ENCODE data around the gene TNFRSF13B.

The TNFRSF13B gene

DNA sequence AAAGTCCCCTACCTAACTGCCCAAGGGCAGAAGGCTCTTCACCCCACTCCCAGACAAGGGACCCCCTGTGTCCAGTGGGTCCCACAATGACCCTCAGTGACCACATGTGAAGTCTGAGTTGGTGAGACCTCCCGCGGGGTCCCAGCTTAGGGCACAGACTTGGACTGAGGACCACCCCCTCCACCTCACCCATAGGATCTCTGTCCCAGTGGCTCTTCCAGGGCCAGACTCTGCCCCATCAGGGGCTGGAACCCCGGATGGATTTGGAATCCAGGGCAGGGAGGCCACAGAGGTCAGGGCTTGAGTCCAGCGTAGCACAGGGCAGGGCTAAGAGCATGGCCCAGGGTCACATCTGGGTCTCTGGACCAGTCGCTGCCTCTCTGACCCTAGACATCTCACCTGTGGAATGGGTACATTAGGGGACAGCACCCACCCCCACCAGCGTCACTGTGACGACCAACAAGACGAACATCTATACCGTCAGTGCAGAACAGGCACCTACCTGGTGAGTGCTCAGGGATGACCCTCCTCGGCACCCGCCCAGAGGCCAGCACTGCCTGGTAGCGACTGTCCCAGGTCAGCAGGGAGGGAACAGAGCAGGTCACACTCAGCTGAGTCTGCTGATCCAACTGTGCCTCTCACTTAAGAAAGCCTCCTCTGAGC, 37.7 kb downstream of the TNFRSF13B start:
- Mint-ChIP-seq H3K27ac (no peak overlapping the region), H3K36me3 (ENCODE audit: low read depth) (no peaks in the 10 kb centered on the region), H3K4me1 (peaks cover 30% of the 10 kb centered on the region), H3K4me3 (no peak overlapping the region), H3K9me3 (no peaks in the 10 kb centered on the region), H3K27me3 (ENCODE audit: low read depth, poor library complexity) (peaks cover 17% of the 10 kb centered on the region)
- no peak for DNase-seq
- TF ChIP-seq, protein P1, sequence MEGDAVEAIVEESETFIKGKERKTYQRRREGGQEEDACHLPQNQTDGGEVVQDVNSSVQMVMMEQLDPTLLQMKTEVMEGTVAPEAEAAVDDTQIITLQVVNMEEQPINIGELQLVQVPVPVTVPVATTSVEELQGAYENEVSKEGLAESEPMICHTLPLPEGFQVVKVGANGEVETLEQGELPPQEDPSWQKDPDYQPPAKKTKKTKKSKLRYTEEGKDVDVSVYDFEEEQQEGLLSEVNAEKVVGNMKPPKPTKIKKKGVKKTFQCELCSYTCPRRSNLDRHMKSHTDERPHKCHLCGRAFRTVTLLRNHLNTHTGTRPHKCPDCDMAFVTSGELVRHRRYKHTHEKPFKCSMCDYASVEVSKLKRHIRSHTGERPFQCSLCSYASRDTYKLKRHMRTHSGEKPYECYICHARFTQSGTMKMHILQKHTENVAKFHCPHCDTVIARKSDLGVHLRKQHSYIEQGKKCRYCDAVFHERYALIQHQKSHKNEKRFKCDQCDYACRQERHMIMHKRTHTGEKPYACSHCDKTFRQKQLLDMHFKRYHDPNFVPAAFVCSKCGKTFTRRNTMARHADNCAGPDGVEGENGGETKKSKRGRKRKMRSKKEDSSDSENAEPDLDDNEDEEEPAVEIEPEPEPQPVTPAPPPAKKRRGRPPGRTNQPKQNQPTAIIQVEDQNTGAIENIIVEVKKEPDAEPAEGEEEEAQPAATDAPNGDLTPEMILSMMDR (IDR thresholded peaks at IDR 0.05) = no peak

DNA sequence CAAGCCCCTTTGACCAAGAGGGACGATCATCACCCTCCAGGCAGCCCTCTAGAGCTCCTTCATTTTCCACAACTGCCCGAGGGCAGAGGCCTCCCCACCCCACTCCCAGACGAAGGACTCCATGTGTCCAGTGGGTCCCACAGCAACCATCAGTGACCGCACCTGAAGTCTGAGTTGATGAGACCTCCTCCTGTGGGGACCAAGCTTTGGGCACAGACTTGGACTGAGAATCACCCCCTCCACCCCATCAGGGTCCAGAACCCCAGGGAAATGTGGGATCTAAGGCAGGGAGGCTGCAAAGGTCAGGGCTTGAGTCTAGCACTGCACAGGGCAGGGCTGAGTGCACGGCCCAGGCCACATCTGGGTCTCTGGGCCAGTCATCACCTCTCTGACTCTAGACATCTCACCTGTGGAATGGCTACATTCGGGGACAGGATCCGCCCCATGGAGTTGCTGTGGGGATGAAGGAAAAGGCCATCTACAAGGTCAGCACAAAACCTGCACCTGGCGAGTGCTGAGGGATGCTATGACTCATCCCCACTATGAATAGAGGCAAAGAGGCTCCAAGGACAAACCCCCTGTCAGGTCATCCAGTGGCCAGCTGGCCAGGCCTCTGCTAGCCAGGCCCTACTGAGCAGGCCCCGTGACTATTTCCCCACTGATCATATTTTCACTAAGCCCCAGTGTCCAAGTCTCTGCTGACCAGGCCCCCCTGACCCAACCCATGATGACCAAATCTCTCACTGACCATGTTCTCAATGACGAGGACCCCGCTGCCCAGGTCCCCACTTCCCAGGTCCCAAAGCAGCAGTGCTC, 38.4 kb downstream of the TNFRSF13B start:
- peaks cover 18% of the 10 kb centered on the region for H3K27me3 Mint-ChIP-seq (ENCODE audit: low read depth, poor library complexity)
- H3K4me1 Mint-ChIP-seq = peaks cover 23% of the 10 kb centered on the region
- H3K36me3 Mint-ChIP-seq (ENCODE audit: low read depth) = no peaks in the 10 kb centered on the region
- H3K9me3 Mint-ChIP-seq = no peaks in the 10 kb centered on the region
- no peak for DNase-seq
- no peak overlapping the region for H3K27ac Mint-ChIP-seq
- H3K4me3 Mint-ChIP-seq = no peak overlapping the region
- TF ChIP-seq, protein P1 (IDR thresholded peaks at IDR 0.05) = no peak

DNA sequence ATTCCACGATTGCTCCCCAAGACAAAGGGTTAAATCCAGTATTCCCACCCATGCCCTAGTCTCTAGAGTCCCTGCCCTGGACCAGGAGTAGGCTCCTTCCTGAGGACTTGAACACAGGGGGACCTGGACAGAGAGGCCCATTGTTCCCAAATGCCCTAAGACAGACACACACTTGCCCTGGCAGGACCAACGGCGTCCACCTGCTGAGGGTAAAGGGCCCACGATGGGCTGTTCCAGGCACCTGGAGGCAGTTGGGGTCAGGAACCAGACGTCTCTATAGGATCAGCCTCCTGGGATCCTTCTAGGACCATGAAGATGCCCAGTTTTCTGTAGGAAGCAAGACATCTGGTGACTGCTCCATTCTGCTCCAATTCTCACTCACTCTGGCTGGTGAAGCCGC, 39.3 kb downstream of the TNFRSF13B start:
- H3K4me1 Mint-ChIP-seq = peaks cover 15% of the 10 kb centered on the region
- no peak overlapping the region for H3K27ac Mint-ChIP-seq
- no peaks in the 10 kb centered on the region for H3K36me3 Mint-ChIP-seq (ENCODE audit: low read depth)
- no peak overlapping the region for H3K4me3 Mint-ChIP-seq
- TF ChIP-seq, protein P1 (IDR thresholded peaks at IDR 0.05) = no peak
- no peak for DNase-seq
- peaks cover 17% of the 10 kb centered on the region for H3K27me3 Mint-ChIP-seq (ENCODE audit: low read depth, poor library complexity)
- H3K9me3 Mint-ChIP-seq = no peaks in the 10 kb centered on the region

DNA sequence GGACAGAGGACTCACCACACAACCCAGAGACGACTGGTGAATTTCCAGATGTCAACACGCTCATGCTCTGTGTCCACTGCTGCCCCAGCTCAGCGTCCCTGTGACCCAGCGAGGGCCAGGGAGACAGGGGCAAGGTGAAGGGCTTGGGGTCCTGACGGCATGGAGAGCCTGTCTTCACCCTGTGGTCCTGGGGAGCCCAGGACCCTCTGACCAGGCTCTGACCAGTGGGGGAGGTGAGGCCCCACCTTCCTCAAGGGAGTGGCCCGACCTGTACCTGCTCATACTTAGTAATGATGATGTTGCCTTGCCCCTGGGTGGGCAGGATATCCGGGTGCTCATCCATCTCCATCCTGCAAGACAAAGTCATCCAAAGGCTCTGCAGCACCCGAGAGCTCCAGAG, 39.8 kb downstream of the TNFRSF13B start:
- Mint-ChIP-seq H3K9me3 (no peaks in the 10 kb centered on the region), H3K36me3 (ENCODE audit: low read depth) (no peaks in the 10 kb centered on the region), H3K27me3 (ENCODE audit: low read depth, poor library complexity) (peaks cover 12% of the 10 kb centered on the region), H3K27ac (no peak overlapping the region), H3K4me3 (no peak overlapping the region), H3K4me1 (peaks cover 14% of the 10 kb centered on the region)
- TF ChIP-seq, protein P1 (IDR thresholded peaks at IDR 0.05) = no peak
- no peak for DNase-seq

DNA sequence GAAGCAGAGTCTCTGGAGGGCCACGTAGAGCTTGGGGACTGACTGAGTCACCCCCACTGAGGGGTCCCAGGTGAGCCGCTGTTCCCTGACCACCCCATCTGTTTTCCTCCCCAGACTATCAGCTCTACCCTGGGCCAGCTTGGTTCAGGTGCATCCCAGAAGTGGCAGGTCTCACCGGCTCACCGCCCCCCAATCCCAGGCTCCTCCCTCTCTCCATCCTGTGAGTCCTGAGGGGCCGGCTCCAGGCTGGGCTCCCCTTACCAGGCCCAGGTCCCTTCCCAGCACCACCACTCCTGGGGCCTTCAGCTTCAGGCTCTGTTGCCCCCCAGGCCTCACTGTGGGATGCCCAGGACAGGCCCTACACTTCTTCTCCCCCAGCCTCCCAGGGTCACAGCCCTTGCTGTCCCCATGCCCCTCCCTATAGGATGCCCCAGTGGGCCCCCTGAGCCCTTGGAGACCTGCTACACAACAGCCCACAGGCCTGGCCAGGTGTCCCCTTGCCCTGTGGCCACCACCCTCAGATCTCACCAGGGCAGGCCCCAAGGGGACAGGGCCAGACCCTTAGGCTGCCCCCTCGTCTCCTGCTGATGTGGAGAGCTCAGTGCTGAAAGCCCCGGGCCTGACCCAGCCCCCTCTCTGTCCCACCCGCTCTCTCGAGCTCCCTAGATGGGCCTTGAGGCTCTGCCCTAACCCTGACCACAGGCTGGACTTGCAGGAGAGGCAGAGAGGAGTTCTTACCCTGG, 40.4 kb downstream of the TNFRSF13B start:
- Mint-ChIP-seq H3K27me3 (ENCODE audit: low read depth, poor library complexity) (peaks cover 8% of the 10 kb centered on the region), H3K9me3 (no peaks in the 10 kb centered on the region), H3K4me1 (peaks cover 7% of the 10 kb centered on the region), H3K36me3 (ENCODE audit: low read depth) (no peaks in the 10 kb centered on the region), H3K27ac (no peak overlapping the region), H3K4me3 (no peak overlapping the region)
- TF ChIP-seq, protein P1 (IDR thresholded peaks at IDR 0.05) = no peak
- DNase-seq = no peak
